Hepatocyte (in vitro differentiated cells): Measurements from ENCODE around the gene KRT76.

Experiments used
- EZH2 ChIP-seq: fragments of 200-600 bp; sonication (generic); IDR thresholded peaks from 2 replicates; pipeline ENCODE4 v1.6.1; 2016; ENCODE audit warnings: antibody characterized with exemption, mild to moderate bottlenecking, borderline replicate concordance
- EZH2phosphoT487 ChIP-seq: fragments of 200-600 bp; sonication (generic); IDR thresholded peaks from one replicate; pipeline ENCODE4 v1.6.1; 2018; ENCODE audit warnings: antibody characterized with exemption, mild to moderate bottlenecking, low read depth, moderate library complexity; ENCODE audit not compliant: unreplicated experiment, severe bottlenecking
- TF ChIP-seq, protein P1 (sequence below): fragments of 200-600 bp; sonication (generic); IDR thresholded peaks from 2 replicates; pipeline ENCODE4 v1.5.1; 2016; ENCODE audit warnings: antibody characterized with exemption, mild to moderate bottlenecking; ENCODE audit not compliant: poor library complexity

DNA sequence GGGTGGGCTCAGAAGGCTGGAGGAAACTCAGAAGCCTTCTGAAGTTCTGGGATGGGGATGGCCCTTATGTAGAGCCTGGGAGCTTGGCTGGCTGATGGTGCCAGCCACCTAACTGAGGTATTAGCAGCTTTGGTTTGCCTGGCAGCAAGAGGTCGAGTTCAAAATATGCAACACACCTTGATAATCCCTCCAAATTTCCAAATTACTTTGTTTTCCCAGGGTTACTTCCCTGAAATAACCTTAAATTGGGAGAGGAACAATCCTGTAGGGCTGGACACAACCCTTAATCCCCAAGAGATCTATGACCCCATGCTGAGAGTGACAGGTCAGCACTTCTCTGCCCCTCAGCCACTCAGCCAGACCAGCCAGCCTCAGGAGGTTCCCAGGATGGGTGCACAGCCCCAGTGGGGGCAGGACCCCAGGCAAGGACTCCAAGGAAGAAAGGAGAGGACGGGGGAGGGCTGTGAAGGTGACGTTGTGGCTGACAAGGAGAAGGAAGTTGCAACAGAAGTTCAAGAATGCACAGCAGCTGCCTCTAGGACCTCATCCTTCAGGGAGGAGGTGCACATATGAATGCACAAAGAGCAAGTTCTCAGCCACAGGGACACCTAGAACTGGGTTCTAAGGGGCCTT lies 55.2 kb downstream of the KRT76 start:
- TF ChIP-seq, protein P1, sequence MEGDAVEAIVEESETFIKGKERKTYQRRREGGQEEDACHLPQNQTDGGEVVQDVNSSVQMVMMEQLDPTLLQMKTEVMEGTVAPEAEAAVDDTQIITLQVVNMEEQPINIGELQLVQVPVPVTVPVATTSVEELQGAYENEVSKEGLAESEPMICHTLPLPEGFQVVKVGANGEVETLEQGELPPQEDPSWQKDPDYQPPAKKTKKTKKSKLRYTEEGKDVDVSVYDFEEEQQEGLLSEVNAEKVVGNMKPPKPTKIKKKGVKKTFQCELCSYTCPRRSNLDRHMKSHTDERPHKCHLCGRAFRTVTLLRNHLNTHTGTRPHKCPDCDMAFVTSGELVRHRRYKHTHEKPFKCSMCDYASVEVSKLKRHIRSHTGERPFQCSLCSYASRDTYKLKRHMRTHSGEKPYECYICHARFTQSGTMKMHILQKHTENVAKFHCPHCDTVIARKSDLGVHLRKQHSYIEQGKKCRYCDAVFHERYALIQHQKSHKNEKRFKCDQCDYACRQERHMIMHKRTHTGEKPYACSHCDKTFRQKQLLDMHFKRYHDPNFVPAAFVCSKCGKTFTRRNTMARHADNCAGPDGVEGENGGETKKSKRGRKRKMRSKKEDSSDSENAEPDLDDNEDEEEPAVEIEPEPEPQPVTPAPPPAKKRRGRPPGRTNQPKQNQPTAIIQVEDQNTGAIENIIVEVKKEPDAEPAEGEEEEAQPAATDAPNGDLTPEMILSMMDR = no peak
- no peak for TF ChIP-seq EZH2phosphoT487
- no peak for TF ChIP-seq EZH2
